Hepatocyte (in vitro differentiated cells): ENCODE results near the gene CRIM1.

Experiments used
- EZH2 ChIP-seq: fragments of 200-600 bp; sonication (generic); IDR thresholded peaks from 2 replicates; pipeline ENCODE4 v1.6.1; 2016; ENCODE audit warnings: antibody characterized with exemption, mild to moderate bottlenecking, borderline replicate concordance
- EZH2phosphoT487 ChIP-seq: fragments of 200-600 bp; sonication (generic); IDR thresholded peaks from one replicate; pipeline ENCODE4 v1.6.1; 2018; ENCODE audit warnings: antibody characterized with exemption, mild to moderate bottlenecking, low read depth, moderate library complexity; ENCODE audit not compliant: unreplicated experiment, severe bottlenecking
- TF ChIP-seq, protein P1 (sequence below): fragments of 200-600 bp; sonication (generic); IDR thresholded peaks from 2 replicates; pipeline ENCODE4 v1.5.1; 2016; ENCODE audit warnings: antibody characterized with exemption, mild to moderate bottlenecking; ENCODE audit not compliant: poor library complexity

DNA sequence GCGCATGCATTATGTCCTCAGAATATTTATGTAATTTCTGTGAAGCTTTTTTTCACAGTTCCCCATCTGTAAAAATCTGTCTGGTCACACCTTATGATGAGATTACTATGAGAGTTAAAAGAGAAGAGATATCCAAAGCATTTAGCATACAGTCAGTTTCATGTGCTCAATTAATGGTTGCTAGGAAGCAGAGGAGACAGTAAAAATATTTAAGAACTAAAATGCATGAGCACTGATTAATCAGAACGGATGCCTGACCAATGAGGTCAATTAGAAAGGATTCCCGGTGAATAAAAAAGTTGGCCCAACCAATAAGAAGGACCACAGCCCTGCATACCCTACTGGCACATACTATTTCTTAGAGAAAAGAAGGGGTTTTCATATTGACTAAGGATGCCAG is 12.0 kb upstream of the CRIM1 start:
- TF ChIP-seq, protein P1, sequence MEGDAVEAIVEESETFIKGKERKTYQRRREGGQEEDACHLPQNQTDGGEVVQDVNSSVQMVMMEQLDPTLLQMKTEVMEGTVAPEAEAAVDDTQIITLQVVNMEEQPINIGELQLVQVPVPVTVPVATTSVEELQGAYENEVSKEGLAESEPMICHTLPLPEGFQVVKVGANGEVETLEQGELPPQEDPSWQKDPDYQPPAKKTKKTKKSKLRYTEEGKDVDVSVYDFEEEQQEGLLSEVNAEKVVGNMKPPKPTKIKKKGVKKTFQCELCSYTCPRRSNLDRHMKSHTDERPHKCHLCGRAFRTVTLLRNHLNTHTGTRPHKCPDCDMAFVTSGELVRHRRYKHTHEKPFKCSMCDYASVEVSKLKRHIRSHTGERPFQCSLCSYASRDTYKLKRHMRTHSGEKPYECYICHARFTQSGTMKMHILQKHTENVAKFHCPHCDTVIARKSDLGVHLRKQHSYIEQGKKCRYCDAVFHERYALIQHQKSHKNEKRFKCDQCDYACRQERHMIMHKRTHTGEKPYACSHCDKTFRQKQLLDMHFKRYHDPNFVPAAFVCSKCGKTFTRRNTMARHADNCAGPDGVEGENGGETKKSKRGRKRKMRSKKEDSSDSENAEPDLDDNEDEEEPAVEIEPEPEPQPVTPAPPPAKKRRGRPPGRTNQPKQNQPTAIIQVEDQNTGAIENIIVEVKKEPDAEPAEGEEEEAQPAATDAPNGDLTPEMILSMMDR = no peak
- TF ChIP-seq EZH2 (no peak), EZH2phosphoT487 (no peak)
